HG02970 (cell line): ENCODE measurements around the gene TTC39A.

ENCODE experiments used
- ATAC-seq: cut with Tn5 transposase; IDR thresholded peaks from one replicate; pipeline ENCODE4 v1.9.1; 2021; ENCODE audit warnings: mild to moderate bottlenecking, moderate library complexity, moderate number of reproducible peaks; ENCODE audit not compliant: unreplicated experiment, low FRiP score

Gene TTC39A

GRCh38 chr1:51299185-51299885 is 31.0 kb downstream of the TTC39A start:
- no peak for ATAC-seq

GRCh38 chr1:51298322-51298705 is 32.0 kb downstream of the TTC39A start:
- no peak for ATAC-seq

GRCh38 chr1:51297401-51298321 is 32.7 kb downstream of the TTC39A start:
- no peak for ATAC-seq

- no peak for ATAC-seq
Measured at GRCh38 chr1:51296383-51297357, 33.7 kb downstream of the TTC39A start.

- no peak for ATAC-seq
Measured at GRCh38 chr1:51295926-51296325, 34.4 kb downstream of the TTC39A start.

GRCh38 chr1:51294566-51295184 is 35.7 kb downstream of the TTC39A start:
- no peak for ATAC-seq

- ATAC-seq: no peak
Measured at GRCh38 chr1:51293898-51294515, 36.4 kb downstream of the TTC39A start.

GRCh38 chr1:51290489-51290847 is 39.9 kb downstream of the TTC39A start:
- ATAC-seq: no peak

GRCh38 chr1:51289676-51290488 is 40.5 kb downstream of the TTC39A start:
- ATAC-seq: no peak

GRCh38 chr1:51288578-51288977 is 41.8 kb downstream of the TTC39A start:
- no peak for ATAC-seq

GRCh38 chr1:51287966-51288365 is 42.4 kb downstream of the TTC39A start:
- ATAC-seq: no peak

- no peak for ATAC-seq
Measured at GRCh38 chr1:51285055-51285454, 45.3 kb downstream of the TTC39A start.

GRCh38 chr1:51284487-51284954 is 45.8 kb downstream of the TTC39A start:
- no peak for ATAC-seq

GRCh38 chr1:51283979-51284378 is 46.4 kb downstream of the TTC39A start:
- no peak for ATAC-seq

GRCh38 chr1:51282605-51283004 is 47.8 kb downstream of the TTC39A start:
- ATAC-seq: no peak

- ATAC-seq: no peak
Measured at GRCh38 chr1:51281807-51282206, 48.6 kb downstream of the TTC39A start.

- no peak for ATAC-seq
Measured at GRCh38 chr1:51280321-51280978, 49.9 kb downstream of the TTC39A start.

- ATAC-seq: no peak
Measured at GRCh38 chr1:51276286-51276685, 54.1 kb downstream of the TTC39A start.
